SK-N-DZ (cell line): ENCODE measurements around the gene ELOVL5.
A peak's percentile ranks its signal among the peaks of the same experiment; 100 is the strongest.
"Not testable (repeated sequence)": the region's sequence is repeated elsewhere in the genome, so short reads cannot be mapped to it uniquely, and the experiment has no call there.

Source experiments
- DNase-seq: peaks from one replicate; pipeline ENCODE4 v3.0.0-alpha.2; 2015; ENCODE audit warnings: low spot score

Gene ELOVL5

DNA sequence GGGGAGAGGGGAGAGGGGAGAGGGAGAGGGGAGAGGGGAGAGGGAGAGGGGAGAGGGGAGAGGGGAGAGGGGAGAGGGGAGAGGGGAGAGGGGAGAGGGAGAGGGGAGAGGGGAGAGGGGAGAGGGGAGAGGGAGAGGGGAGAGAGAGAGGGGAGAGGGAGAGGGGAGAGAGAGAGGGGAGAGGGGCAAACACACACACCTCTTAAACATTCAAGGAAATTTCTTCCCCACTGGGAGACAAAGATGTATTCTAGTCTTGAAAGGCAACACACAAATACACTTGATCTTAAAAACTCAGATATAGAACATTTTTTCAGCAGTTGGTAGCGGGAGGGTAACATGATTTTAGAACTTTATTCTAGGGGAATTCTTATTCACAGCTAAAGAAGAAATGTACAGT, 42.5 kb downstream of the ELOVL5 start:
- DNase-seq, result not testable (repeated sequence)

DNA sequence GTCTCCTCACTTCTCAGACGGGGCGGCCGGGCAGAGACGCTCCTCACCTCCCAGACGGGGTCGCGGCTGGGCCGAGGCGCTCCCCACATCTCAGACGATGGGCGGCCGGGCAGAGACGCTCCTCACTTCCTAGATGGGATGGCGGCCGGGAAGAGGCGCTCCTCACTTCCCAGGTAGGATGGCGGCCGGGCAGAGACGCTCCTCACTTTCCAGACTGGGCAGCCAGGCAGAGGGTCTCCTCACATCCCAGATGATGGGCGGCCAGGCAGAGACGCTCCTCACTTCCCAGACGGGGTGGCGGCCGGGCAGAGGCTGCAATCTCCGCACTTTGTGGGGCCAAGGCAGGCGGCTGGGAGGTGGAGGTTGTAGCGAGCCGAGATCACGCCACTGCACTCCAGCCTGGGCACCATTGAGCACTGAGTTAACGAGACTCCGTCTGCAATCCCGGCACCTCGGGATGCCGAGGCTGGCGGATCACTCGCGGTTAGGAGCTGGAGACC, 43.2 kb downstream of the ELOVL5 start:
- DNase-seq, result not testable (repeated sequence)

DNA sequence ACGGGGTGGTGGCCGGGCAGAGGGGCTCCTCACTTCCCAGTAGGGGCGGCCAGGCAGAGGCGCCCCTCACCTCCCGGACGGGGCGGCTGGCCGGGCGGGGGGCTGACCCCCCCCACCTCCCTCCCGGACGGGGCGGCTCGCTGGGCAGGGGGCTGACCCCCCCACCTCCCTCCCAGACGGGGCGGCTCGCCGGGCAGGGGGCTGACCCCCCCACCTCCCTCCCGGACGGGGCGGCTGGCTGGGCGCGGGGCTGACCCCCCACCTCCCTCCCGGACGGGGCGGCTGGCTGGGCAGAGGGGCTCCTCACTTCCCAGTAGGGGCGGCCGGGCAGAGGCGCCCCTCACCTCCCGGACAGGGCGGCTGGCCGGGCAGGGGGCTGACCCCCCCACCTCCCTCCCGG, 43.8 kb downstream of the ELOVL5 start:
- not testable (repeated sequence) for DNase-seq

DNA sequence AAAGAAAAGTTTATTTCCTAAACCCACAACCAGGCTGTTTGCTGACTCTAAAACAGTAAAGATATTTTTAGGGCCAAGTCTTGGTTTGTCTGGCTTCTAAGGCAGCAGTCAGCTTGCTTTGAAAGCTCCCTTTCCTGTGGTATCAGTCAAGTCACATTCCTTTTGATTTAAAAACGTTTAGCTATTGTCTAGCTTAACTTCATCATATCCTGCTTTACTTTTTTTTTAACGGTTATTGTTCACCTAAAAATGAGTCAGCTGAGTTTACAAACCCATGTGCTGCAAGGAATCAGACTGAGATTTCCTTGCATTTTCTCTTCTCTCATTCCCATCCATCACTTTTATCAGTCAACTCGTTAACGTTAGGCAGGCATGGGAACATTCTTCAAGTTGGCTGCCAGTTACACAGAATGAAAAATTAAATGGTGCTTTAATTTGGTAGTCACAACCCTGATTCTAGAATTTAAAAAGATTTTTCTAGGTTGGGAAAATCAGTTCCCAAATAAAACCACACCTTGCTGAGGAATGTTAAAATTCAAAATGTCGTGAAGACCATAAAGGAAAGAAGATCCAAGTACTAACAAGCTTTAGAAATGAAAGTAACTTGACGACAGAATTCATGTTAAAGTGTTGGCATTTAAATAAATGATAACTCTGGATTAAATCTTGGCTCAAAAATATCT, 45.9 kb downstream of the ELOVL5 start:
- no peak for DNase-seq

DNA sequence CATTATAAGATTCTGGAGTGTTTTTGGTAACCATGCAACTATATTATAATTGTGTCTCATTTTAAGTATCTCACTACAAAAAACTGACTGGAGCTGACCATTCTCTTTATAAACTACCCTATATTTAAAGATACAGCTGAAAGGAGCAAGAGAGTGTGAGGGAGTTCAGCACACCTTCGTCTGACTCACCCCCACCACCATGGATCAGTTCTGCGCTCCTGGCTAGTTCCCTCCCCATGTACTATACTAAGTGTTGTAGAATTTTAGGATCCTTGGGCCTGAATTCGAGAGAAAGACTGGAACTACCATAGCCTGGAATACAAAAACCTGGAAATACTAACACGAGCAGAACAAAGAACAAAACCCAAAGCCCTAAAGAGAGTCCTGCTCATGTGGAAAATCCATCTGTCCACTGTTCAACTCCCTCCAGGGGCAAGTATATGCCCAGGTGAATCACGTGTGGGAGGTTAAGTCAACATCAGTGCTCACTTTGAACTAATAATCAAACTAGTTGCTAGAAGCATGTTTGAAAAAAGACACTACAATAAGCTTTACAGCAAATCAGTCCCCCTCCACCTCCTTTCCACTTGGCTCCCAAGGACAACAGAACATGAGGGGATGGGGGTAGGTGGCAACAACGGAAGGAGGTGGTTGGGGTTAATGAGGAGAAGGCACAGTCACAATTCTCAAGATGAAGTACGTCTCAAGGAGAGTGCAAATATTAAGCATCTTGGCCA, 46.8 kb downstream of the ELOVL5 start:
- no peak for DNase-seq

DNA sequence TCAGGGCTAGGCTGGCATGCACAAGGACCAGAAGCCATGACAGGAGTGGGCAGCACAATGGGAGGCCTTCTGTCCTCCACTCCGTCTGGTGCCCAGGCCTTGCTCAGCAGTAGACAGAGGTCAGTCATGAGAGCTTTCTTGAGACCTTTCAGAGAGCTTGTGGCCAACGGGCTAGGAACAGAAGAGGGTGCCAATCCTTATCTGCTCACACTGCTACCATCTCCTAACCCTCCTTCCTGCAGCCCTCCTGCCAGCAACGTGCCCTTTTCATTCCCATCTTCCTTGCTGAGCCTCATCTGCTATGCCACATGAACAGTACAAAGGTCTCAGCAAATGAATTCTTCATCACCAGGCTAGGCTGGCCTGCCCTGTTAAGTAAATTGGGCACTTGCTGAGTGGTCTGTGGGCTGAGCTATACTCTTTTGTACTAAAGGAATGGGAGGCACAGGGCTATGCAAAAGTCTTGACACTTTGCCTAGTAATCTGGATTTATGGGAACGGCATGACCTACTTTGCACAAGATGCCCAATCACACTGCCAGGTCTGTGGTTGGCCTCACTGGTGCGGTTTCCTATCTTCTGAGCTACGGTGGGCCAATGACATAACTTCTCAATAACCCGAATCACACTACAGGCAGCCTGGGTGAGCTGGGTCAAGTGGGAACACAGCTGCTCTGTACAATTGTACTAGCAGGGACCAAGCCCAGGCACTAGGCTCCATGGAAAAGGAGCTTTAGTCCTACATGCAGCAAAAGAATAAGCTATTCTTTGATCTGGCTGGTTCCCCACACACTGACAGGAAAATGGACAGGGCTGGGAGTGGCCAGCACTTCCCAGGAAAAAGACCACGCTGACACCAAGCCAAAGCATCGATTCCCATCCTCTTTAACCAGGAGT, 47.8 kb downstream of the ELOVL5 start:
- no peak for DNase-seq

DNA sequence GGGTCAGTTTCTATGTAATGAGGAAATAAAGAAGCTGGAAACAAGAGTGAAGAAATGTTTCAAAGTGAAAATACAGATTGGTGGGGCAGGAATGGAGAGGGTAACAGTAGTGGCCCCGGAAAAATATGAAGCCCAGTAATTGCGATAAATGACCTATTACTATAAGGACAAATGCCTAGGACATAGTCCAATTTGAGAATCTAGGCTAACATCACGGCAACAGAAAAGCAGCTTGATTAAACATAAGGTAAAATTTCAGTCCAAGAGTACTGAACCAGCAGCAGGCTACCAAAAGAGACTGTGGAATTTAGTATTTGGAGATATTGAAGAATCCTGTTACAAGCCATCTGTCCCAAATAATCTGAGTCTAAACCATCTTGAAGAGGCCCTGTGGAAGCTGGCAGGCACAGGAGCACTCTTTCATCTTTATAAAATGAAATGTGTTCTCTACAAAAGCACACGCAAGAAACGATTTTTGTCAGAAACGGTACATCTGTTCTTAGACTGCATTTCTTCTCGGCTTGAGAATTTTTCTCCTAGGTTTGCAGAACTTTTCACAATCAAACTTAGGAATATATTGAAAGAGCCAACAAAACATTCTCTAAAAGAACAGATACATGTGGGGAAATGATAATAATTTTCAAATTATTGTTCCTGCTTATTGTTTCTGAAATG, 49.3 kb downstream of the ELOVL5 start:
- DNase-seq, result no peak

DNA sequence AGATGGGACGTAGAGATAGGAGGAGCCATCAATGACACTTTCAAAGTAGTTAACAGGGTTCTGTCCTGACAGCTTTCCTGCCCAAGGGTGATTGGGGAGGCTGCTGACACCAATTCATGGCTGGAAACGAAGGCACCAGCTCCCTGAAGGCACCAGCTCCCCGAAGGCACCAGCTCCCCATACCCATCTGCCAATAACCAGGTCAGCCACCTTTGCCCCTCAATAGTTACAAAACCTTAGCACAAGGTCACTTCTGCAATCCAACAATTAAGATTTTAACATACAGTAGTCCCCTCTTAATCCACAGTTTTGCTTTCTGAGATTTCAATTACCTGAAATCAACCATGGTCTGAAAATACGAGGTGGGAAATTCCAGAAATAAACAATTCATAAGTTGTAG, 51.7 kb downstream of the ELOVL5 start:
- DNase-seq, result no peak

DNA sequence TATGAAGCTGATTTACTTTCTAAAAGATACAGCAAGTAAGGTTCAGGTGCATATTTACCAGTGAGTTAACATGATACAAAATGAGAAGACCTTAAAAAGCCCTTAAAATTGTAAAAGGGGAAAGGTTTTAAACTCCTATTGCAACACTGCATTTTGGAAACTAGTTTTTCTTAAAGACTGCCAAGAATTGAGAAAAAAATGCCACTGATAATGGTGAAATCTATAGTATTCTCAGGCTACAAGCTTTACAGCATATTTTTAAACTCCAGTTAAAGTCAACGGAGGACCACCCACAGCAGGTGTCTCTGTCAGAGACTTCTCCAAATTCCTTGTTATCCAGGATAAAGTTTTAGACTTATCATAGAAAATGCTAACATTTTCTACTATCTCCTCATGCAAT, 53.6 kb downstream of the ELOVL5 start:
- DNase-seq, result no peak

DNA sequence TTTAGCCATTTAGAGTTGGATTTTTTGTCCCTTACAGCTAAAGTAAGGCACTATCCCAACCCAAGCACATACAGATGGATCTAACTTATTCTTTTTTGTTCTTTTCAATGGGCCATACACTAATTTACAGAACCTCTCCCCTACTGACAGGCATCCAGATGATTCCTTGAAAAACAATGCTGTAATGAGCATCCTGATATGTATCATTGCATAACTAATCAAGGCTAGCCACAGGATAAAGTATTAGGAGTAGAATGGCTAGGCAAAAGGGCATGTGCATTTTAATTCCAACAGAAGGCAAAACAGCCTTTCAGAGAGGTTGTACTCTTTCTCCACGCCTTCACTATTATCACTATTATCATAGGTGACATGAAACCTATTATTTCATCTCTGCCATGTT, 54.1 kb downstream of the ELOVL5 start:
- DNase-seq, result no peak

DNA sequence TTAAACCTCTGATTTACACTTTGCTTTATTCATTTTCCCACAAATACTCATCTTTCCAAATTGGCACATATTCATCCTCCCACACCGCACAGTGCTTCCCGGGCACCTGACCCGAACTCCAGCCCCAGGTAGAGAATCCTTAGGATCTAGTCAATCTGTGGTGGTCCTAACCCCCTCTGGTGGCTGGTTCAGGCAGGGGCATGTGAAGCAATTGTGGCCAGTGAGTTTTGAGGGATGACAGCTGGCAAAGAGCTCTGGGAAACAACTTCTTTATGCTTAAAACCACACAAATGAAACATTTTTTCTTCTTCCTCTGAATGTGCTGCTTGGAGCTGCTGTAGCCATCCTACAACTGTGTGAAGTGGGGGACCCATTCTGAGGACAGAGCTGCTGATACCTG, 54.7 kb downstream of the ELOVL5 start:
- DNase-seq, result peak; percentile 45

DNA sequence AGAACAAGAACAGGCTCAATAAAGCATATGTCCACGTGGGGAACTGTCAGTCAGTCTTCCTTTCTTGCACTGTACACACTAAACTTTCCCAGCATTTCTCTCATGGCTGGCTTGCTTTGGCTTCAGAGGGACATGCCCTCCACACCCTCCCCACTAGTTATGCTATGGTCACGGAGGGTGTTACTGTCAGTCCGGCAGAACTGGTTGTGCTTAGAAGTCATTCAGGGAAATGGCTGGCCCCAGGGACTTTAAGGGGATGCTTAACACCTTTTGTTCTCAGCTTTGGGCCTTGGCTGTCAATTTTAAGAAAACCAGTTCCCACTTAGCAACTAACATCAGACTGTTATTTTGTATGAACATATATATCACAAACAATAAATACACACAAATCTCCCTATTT, 55.1 kb downstream of the ELOVL5 start:
- no peak for DNase-seq

DNA sequence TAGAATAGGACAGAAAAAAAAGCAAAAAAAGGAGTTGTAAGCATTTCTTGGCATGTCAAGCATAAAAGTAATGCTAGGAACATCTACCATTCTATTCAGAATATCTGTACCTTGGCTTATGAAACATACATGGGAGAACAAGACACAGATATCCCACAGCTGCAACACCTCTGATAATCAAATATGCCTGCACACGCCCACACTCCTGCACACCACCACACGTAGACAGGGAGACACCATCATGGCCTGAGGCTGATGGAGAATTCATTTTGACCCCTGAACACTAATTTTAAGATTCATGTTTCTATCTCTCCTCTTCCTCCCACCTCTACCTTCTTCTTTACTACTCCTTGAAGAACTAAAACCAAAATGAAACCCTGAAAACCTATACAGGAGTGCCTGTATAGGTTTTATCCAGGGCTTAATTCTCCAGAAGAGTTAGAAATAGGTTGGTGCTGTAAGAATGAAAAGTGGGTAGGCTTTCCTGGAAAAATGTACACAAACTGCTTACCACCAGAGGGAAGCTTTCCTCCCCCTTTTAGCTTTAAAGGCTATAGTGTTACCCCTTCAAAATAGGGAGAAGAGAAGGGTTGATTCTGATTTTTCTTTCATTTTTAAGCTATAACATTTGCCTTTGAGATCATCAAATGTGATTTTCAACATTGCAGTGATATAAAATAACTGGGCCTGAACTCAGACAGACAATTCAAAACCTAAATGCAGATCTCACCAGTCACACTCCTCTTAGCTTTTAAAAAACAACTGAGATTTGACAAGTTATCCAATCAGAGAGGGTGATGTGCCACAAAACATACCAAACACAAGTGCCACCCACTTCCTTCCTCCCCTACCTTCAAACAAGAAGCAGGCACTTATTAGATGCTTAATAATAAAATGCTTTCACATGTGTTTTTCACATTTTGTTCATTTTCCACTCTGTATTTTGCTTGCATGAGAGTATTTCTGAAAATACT, 57.9 kb downstream of the ELOVL5 start:
- DNase-seq, result no peak

DNA sequence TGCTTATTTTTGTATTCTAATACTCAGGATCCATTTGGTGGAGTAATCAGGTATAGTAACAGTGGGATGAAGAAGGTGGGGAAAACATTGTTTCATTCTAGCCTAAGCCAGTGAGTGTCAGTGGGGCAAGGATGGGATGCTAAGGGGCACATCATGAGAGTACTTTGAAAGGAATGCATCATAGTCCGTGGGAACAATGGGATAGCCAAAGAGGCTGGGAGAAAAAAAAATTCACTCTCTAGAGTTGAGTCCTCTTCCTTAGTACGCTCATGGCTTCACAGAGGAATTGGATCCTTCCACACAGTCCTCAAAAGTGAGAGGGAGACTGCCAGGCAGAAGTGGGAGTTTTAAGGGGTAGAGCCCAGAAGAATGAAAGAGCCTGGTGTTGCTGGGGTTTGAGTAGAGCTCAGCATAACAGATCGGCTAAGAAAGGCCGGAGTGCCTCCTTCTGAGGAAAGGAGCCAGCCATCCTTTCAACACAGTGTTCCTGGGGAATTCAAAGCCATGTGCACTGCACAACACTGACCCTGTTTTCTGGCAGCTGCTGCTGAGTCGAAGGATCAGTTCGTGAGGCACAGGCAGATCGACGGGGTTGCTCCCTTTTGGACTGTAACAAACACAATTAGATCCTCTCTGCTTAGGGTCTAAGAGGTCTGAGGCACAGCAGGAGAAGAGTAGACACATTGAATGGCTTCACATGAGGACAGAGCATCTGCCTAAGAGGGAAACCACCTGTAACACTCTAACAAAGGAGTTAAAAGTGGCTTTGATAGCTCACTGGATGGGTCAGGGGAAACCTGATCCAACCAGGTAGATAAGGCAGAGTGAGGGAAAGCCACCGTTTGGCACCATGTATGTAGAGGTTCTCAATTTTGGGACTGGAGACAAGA, 61.2 kb downstream of the ELOVL5 start:
- DNase-seq, result no peak

DNA sequence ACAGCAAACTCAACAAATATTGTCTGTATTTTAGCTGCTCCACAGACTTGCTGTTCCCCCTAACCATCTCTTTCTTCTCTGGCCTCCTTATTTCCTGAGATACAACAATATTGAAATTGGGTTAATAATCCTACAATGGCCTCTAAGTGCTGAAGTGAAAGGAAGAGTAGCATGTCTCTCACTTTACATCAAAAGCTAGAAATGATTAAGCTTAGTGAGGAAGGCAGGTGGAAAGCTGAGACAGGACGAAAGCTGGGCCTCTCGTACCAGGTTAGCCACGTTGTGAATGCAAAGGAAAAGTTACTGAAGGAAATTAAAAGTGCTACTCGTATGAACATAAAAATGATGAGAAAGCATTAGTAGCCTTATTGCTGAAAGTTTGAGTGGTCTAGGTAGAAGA, 63.8 kb downstream of the ELOVL5 start:
- no peak for DNase-seq

DNA sequence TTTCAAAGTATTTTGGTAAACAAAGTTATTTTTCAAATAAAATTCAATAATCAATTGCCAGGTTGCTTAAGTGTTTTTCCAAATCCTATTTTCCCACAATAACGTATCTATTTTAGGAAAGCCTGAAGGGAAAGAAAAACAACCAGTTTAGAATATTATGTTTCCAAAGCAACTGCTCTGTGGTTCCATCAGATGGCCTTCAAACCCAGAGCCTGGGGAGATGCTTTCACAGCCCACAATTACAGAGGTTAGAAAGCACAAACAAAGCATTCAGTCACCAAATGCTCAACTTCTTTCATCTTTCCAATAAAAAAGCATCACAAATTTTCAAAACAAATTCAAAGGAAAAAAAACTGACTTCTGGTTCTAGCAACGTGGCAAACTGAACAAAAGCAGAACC, 66.0 kb downstream of the ELOVL5 start:
- DNase-seq, result no peak

DNA sequence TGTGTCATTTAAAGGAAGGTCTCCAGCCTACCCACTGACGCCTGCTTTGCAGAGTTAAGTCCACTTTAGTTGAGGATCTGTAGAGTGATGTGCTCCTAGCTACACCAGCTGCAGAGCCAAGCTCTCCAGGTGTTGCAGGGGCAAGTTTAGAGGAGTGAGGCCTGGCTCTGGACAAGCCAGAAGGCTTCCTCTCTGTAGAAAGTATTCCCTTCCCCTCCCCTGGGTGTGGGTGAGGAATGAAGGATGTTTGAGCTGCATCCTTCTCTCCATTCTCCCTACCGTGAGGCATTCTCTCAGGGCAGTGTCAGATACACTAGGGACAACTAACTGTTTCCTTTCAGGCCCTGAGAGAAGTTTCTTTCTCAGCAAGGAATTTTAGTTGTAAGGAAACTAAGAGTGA, 66.5 kb downstream of the ELOVL5 start:
- no peak for DNase-seq

DNA sequence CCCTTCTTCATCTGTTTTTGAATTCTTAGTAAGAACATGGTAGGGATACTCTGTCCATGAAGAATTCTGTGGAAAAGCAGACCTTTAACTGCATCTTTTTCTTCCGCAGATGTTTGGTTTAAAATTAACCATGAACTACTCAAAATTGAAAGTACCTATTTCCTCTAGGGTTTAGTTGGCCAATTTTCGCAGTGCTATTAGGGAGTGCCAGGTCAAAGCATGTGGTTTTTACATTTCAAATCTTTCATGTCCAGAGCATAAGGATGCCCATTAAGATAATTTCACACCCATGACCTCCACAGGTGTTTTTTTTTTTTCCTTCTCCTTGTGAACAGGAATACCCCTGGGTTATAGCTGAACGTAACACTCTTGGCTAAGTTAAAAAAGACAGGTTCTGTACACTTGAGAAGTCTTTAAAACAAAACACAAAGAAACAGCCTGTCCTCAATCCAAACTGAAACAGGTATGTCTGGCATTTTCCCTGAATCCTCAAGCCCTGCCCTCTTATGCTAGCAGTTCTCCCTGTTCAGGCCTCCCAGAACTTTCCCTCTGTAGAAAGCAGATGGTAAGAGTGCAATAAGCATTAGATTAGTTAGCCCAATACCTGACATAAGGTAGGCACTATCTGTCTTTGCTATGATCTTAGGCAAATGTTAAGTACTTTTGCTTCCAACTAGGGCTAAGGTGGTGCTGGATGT, 67.1 kb downstream of the ELOVL5 start:
- DNase-seq, result no peak

DNA sequence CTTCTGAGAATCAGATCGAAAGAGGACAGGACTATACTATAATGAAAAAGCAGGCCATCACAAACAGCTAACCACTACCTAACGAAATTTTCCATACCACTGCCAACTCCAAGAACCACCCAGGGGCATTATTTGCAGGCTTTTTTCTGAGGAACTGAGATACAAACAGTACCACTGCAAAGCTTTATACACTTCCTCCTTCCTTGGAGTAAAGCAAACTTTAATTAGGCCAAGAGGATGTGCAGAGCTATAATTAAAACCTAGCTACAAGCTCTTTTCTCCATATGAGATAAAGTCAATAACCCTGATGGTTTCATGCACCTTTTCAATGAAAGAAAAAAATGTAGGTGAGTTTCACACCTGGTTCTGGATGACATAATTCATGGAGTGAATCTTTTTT, 68.5 kb downstream of the ELOVL5 start:
- no peak for DNase-seq
